Activated B cell treated with CpG ODN at 0.5 μM for 24 hours (primary cell): ENCODE results near the gene INPP4A. TPM values are rescaled to one million over a fixed set of nuclear protein-coding genes. Genes with fewer than 3 reads are reported as not detected.

ENCODE experiments used
- ATAC-seq: fragments of 200-7000 bp; cut with Tn5 transposase; one replicate; pipeline ENCODE4 v1.10.0; 2021; ENCODE audit warnings: low read depth, mild to moderate bottlenecking, moderate library complexity
- CTCF ChIA-PET: fragments of 350-600 bp; sonication (Branson Sonifier 250); formaldehyde crosslinking; loops from one replicate; lab custom pipeline; 2021; ENCODE audit warnings: antibody characterized with exemption; lab: Charles Lee
- POLR2A ChIA-PET: fragments of 350-600 bp; sonication (Branson Sonifier 250); formaldehyde crosslinking; loops from one replicate; lab custom pipeline; 2021; ENCODE audit warnings: antibody characterized with exemption; lab: Charles Lee
- DNase-seq: peaks from one replicate; pipeline ENCODE4 v3.0.0; 2022
- H3K27ac Mint-ChIP-seq: one replicate; pipeline ENCODE4 v1.8.0; 2020; ENCODE audit warnings: mixed read lengths
- H3K27me3 Mint-ChIP-seq: one replicate; pipeline ENCODE4 v1.8.0; 2021; ENCODE audit warnings: mixed read lengths
- H3K36me3 Mint-ChIP-seq: one replicate; pipeline ENCODE4 v1.8.0; 2021; ENCODE audit warnings: low read depth, mixed read lengths
- H3K4me1 Mint-ChIP-seq: one replicate; pipeline ENCODE4 v1.8.0; 2021; ENCODE audit warnings: mixed read lengths
- H3K4me3 Mint-ChIP-seq: one replicate; pipeline ENCODE4 v1.8.0; 2020; ENCODE audit warnings: mild to moderate bottlenecking, mixed read lengths
- H3K9me3 Mint-ChIP-seq: one replicate; pipeline ENCODE4 v1.8.0; 2020; ENCODE audit warnings: mixed read lengths
- intact Hi-C: fragments of 100-400 bp; cut with micrococcal nuclease; formaldehyde crosslinking; loops from one replicate; pipeline ENCODE4 v1.15.1; 2024
- total RNA-seq: library from RNA; stranded (reverse); gene quantifications from 2 replicates; pipeline ENCODE4 v1.2.3, GENCODE V29; 2022
- TF ChIP-seq, protein P1 (sequence below): fragments of 200-600 bp; IDR thresholded peaks from one replicate; pipeline ENCODE4 v1.8.0; 2022; ENCODE audit warnings: antibody characterized with exemption, mild to moderate bottlenecking

The INPP4A gene
- total RNA-seq, 1 donor from 2014 or later, result 26.6 TPM

DNA sequence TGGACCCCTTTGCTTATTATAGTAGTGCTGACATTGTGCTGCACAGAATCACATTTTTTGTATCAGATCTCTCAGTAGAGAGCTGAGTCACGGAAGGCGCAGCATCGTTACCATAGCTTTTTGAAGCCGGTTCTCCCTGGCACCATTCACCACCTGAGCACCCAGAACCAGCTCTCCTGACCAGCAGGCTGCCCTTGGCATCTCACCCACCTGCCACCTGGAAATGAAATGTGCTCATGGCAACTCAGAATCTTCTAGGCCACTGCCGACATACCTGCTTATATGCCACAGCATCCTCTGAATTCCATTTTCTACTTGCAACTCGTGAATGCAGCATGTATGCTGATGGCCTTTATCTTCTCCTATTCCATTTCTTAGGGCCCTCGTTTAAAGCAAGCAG lies 100.9 kb downstream of the INPP4A start:
- H3K27me3 Mint-ChIP-seq, result no peaks in the 10 kb centered on the region
- intact Hi-C loops, result no loop called here
- H3K4me1 Mint-ChIP-seq, result peaks cover 33% of the 10 kb centered on the region
- H3K4me3 Mint-ChIP-seq, result no peak overlapping the region
- H3K36me3 Mint-ChIP-seq, result peaks cover 38% of the 10 kb centered on the region
- TF ChIP-seq, protein P1, sequence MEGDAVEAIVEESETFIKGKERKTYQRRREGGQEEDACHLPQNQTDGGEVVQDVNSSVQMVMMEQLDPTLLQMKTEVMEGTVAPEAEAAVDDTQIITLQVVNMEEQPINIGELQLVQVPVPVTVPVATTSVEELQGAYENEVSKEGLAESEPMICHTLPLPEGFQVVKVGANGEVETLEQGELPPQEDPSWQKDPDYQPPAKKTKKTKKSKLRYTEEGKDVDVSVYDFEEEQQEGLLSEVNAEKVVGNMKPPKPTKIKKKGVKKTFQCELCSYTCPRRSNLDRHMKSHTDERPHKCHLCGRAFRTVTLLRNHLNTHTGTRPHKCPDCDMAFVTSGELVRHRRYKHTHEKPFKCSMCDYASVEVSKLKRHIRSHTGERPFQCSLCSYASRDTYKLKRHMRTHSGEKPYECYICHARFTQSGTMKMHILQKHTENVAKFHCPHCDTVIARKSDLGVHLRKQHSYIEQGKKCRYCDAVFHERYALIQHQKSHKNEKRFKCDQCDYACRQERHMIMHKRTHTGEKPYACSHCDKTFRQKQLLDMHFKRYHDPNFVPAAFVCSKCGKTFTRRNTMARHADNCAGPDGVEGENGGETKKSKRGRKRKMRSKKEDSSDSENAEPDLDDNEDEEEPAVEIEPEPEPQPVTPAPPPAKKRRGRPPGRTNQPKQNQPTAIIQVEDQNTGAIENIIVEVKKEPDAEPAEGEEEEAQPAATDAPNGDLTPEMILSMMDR, result no peak
- DNase-seq (no peak), ATAC-seq (no peak)
- H3K9me3 Mint-ChIP-seq, result no peaks in the 10 kb centered on the region
- ChIA-PET POLR2A (no interaction called here), CTCF (no interaction called here)
- H3K27ac Mint-ChIP-seq, result no peak overlapping the region

DNA sequence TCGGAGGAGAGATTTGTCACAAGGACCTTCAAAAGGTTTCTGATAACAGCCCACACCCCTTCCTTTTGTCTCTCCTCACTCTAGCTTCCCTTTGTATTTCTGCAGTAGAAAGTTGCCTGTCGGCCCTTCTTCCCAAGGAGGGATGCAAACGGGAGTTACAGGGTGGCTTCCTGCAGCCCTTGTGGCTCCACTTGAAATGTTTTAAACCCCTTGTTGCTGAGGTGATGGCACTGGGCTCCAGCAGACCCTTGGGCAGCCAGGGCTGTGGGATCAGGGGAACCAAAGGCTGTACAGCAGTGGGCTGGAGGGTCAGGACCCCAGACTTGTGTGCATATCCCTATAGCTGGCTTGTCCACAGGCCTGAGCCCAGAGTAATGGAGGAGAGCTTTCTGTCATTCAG lies 101.5 kb downstream of the INPP4A start:
- no peak overlapping the region for H3K27ac Mint-ChIP-seq
- DNase-seq (no peak), ATAC-seq (no peak)
- H3K9me3 Mint-ChIP-seq, result no peaks in the 10 kb centered on the region
- peaks cover 33% of the 10 kb centered on the region for H3K4me1 Mint-ChIP-seq
- no peaks in the 10 kb centered on the region for H3K27me3 Mint-ChIP-seq
- TF ChIP-seq, protein P1, result no peak
- peaks cover 37% of the 10 kb centered on the region for H3K36me3 Mint-ChIP-seq
- no peak overlapping the region for H3K4me3 Mint-ChIP-seq
- ChIA-PET CTCF (no interaction called here), POLR2A (no interaction called here)
- intact Hi-C loops, result no loop called here

DNA sequence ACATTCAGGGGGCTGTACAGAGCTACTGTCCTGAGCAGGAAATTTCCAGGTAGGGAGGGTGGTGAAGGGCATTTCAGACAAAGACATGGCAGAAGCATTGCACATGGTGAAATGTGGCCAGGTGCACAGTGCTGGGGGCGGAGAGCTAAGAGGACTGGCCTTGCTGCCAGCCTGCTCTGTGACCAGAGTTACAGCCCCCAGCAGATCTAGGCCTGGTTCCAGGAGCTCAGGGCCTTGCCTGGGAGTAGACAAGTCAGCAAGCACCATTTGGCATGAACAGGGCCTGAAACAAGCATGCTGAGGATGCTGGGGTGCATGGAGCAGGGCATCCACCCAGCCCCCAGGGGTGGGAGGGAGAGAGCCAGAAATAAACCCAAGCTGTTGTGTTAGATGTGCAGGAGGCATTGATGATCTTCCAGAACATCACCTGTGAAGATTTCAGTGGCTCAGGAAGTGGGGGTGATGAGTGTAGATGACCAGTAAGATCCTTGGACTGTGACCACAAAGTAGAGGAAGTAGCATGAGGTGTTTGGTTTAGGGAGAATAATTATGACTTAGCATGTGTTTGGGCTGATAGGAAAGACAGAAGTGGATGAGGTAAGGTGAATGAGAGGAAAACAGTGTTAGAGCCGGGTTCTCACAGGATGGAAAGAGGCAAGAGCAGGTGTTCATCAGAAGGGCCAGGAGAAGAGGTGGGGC lies 102.6 kb downstream of the INPP4A start:
- Mint-ChIP-seq H3K9me3 (no peaks in the 10 kb centered on the region), H3K27ac (peak overlapping the region; percentile 20), H3K4me1 (peaks cover 33% of the 10 kb centered on the region), H3K36me3 (peaks cover 40% of the 10 kb centered on the region), H3K27me3 (no peaks in the 10 kb centered on the region), H3K4me3 (peak overlapping the region; percentile 5)
- DNase-seq (no peak), ATAC-seq (no peak)
- TF ChIP-seq, protein P1, result no peak
- ChIA-PET POLR2A (no interaction called here), CTCF (no interaction called here)
- intact Hi-C loops, result no loop called here

DNA sequence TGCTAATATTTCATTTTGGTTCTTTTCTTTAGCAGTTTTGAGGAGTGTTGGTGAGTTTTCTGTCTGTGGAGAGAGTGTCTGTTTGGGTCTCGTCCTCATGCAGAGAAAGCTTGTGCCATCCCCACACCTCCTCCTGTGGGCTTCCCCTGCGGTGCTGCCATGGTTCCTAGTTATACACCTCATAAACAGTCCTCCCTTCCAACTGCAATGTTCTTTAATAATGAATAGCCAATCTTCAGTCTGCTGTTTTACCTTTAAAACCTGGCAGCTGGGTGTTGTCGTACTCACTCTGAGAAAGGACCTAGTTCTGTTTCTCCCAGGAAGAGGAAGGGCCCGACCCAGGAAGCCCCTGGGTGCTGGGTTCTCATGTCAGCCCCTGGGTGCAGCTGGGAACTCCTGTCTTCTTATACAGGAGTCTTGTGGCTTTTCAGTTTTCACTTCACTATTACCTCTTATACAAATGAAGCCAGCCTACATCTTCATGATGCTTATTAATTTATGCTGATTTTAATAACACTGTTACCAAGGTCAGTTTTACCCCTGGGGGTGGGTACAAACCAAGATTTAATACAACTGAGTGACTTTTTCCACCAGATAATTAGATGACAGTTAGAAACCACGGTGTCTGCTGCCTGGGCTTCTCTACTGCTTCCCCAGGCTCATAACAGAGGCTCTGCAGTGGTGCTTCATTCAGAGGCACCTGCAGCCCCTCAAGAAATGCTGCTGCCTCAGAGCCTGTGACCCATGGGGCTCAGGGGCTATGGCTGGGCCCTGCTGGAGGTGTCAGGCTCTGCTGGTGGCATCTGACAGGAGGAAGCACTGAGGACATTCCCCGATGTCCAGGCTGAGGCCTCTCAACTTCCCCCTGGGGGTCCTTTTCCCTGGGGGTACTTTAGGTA lies 104.5 kb downstream of the INPP4A start:
- Mint-ChIP-seq H3K36me3 (peaks cover 42% of the 10 kb centered on the region), H3K4me3 (no peak overlapping the region)
- POLR2A ChIA-PET, result no interaction called here

DNA sequence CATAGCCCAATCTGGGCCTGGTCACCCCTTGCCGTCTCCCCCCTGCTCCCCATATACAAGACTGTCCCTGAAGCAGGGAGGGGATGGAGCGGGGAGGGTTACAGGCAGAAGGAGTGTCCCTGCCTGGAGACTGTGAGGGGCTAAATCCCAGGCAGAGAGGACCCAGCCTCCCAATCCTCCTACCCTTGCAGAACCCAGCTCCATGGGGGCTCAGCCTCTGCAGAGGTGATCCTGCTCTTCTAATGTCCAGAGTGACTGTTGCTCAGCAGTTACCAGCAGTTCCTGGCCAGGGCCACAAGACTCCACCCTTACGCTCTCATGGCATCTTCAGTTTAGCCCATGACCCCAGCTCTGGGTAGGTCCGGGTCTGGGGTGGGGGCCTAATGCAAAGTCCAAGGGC lies 105.5 kb downstream of the INPP4A start:
- peaks cover 43% of the 10 kb centered on the region for H3K4me1 Mint-ChIP-seq
- H3K27ac Mint-ChIP-seq, result no peak overlapping the region
- no peak overlapping the region for H3K4me3 Mint-ChIP-seq
- ATAC-seq (no peak), DNase-seq (no peak)
- intact Hi-C loops, result no loop called here
- CTCF ChIA-PET, result no interaction called here
- no peaks in the 10 kb centered on the region for H3K27me3 Mint-ChIP-seq
- H3K9me3 Mint-ChIP-seq, result no peaks in the 10 kb centered on the region
- TF ChIP-seq, protein P1, result no peak
- peaks cover 44% of the 10 kb centered on the region for H3K36me3 Mint-ChIP-seq
- POLR2A ChIA-PET, result no interaction called here

More for the DNA sequence above, 104.5 kb downstream of the INPP4A start:
- CTCF ChIA-PET, result no interaction called here
- peaks cover 34% of the 10 kb centered on the region for H3K4me1 Mint-ChIP-seq
- TF ChIP-seq, protein P1, result no peak
- intact Hi-C loops, result no loop called here
- no peaks in the 10 kb centered on the region for H3K27me3 Mint-ChIP-seq
- peak overlapping the region; percentile 54 for H3K27ac Mint-ChIP-seq
- no peaks in the 10 kb centered on the region for H3K9me3 Mint-ChIP-seq
- ATAC-seq (peak; percentile 75), DNase-seq (no peak)
